Psoas muscle (tissue), 8 donors: ENCODE data around the gene SNN. TPM values are rescaled to one million over a fixed set of nuclear protein-coding genes. Genes with fewer than 3 reads are reported as not detected.

ENCODE experiments used
- ATAC-seq, 4 donors: fragments of 200-7000 bp; cut with Tn5 transposase; one replicate each; pipeline ENCODE4 v1.9.1; 2020; ENCODE audit warnings: moderate library complexity in 3 of 4, mild to moderate bottlenecking in 2 of 4
- DNase-seq, 2 donors: peaks; one replicate each; pipeline ENCODE4 v3.0.0-alpha.2; 2020
- H3K27ac ChIP-seq: fragments of 200-600 bp; one replicate; pipeline ENCODE4 v1.8.0; 2022
- H3K27me3 ChIP-seq, 3 donors: fragments of 200-600 bp in 1 of 3; one replicate each; pipeline versions ENCODE4 v1.6.1 to v1.8.0; 2013 to 2022; ENCODE audit warnings: low read length in 2 of 3, mild to moderate bottlenecking in 2 of 3, moderate library complexity in 1 of 3; ENCODE audit not compliant: insufficient read depth in 3 of 3
- H3K36me3 ChIP-seq, 2 donors: fragments of 200-600 bp in 1 of 2; one replicate each; pipeline versions ENCODE4 v1.6.1 to v1.8.0; 2013 to 2022; ENCODE audit warnings: low read depth in 1 of 2, mild to moderate bottlenecking in 1 of 2, moderate library complexity in 1 of 2; ENCODE audit not compliant: insufficient read depth in 1 of 2
- H3K4me1 ChIP-seq: fragments of 200-600 bp; one replicate; pipeline ENCODE4 v1.8.0; 2022
- H3K4me3 ChIP-seq: fragments of 200-600 bp; one replicate; pipeline ENCODE4 v1.8.0; 2022; ENCODE audit warnings: mild to moderate bottlenecking
- H3K9me3 ChIP-seq: fragments of 200-600 bp; one replicate; pipeline ENCODE4 v1.8.0; 2022
- CTCF ChIP-seq: fragments of 200-600 bp; IDR thresholded peaks from one replicate; pipeline ENCODE4 v1.8.0; 2022; ENCODE audit warnings: antibody characterized with exemption
- WGBS, 3 donors: extraction: QIAGEN DNeasy Blood & Tissue Kit; methylation state at CpG; one replicate each; pipeline versions ENCODE4 v1.1.6 to v1.1.7; 2013; 5-methylcytosine and 5-hydroxymethylcytosine counted together
- intact Hi-C, 2 donors: fragments of 100-400 bp; cut with DNase I; formaldehyde crosslinking; loops; one replicate each; pipeline versions ENCODE4 v1.11.0 to v1.14.2; 2022
- polyA plus RNA-seq, 3 donors: library from polyadenylated mRNA; stranded (reverse); fragments of 200-250 nt; gene quantifications; one replicate each; pipeline ENCODE4 v1.2.3, GENCODE V29; 2013
- total RNA-seq, 4 donors: library from RNA; stranded (reverse); fragmentation: NEBNext Ultra II Directional in 2 of 4; extraction: Animal tissue kit (Norgen Biotek cat#: 25700) in 2 of 4; gene quantifications; one replicate each; pipeline versions ENCODE4 v1.2.1 to v1.2.4, GENCODE V29; 2021 to 2023
- donor health status: healthy with polysubstance abuse.
- donor health status: DM: no; HTN: no; CAD: no; lungs with moderate emphysema.
- donor health status: Bipolar disorder and iron deficiency.
- donor health status: healthy.
- donor health status: DM: yes; HTN: yes; CAD: no.
- donor health status: DM: no; HTN: no; CAD: no.
- donor health status: DM: no; HTN: no; CAD: no.
- donor health status: DM: yes; HTN: yes; CAD: no.

SNN gene
- total and polyA plus RNA-seq, 7 donors: 30.3 to 152 (median 100) TPM

GRCh38 chr16:11697319-11697718 lies 29.1 kb downstream of the SNN start:
- TF ChIP-seq CTCF: no peak
- peaks cover 7% of the 10 kb centered on the region for H3K4me1 ChIP-seq
- ATAC-seq (no peak), DNase-seq (no peak)
- no peaks in the 10 kb centered on the region for H3K27me3 ChIP-seq
- H3K36me3 ChIP-seq: peaks cover 9 to 76% of the 10 kb centered on the region in 2 donors
- H3K4me3 ChIP-seq: no peak overlapping the region
- H3K9me3 ChIP-seq: no peaks in the 10 kb centered on the region
- 89 to 94% (median 94%) methylated on average over 12 of the region's 12 CpGs for WGBS, 3 donors
- no peak overlapping the region for H3K27ac ChIP-seq
- intact Hi-C loops: no loop called here

- no peak overlapping the region for H3K4me3 ChIP-seq
- H3K27ac ChIP-seq: no peak overlapping the region
- ATAC-seq (peak; percentile 15 to 61 (median 42)), DNase-seq (no peak)
- peaks cover 9 to 77% of the 10 kb centered on the region in 2 donors for H3K36me3 ChIP-seq
- H3K4me1 ChIP-seq: peaks cover 7% of the 10 kb centered on the region
- no peaks in the 10 kb centered on the region for H3K9me3 ChIP-seq
- intact Hi-C loops: no loop called here
- no peak for TF ChIP-seq CTCF
- H3K27me3 ChIP-seq: no peaks in the 10 kb centered on the region
- WGBS, 3 donors: 71 to 77% (median 74%) methylated on average over 7 of the region's 7 CpGs
Measured at GRCh38 chr16:11698271-11698689, 30.0 kb downstream of the SNN start.

- no peak overlapping the region for H3K4me3 ChIP-seq
- H3K27ac ChIP-seq: no peak overlapping the region
- DNase-seq: no peak
- no peak for TF ChIP-seq CTCF
- no peaks in the 10 kb centered on the region for H3K27me3 ChIP-seq
- no peak for ATAC-seq
- 82 to 93% (median 89%) methylated on average over 10 of the region's 10 CpGs for WGBS, 3 donors
- H3K4me1 ChIP-seq: peaks cover 9% of the 10 kb centered on the region
- no peaks in the 10 kb centered on the region for H3K9me3 ChIP-seq
- intact Hi-C loops: no loop called here
- peaks cover 9 to 81% of the 10 kb centered on the region in 2 donors for H3K36me3 ChIP-seq
Measured at GRCh38 chr16:11699234-11699894, 31.1 kb downstream of the SNN start.

GRCh38 chr16:11700264-11701029 lies 32.2 kb downstream of the SNN start:
- WGBS, 3 donors: 78 to 88% (median 83%) methylated on average over 9 of the region's 9 CpGs
- H3K36me3 ChIP-seq: peaks cover 6 to 70% of the 10 kb centered on the region in 2 donors
- H3K27me3 ChIP-seq: no peaks in the 10 kb centered on the region
- no peak overlapping the region for H3K27ac ChIP-seq
- DNase-seq: no peak
- no peak for TF ChIP-seq CTCF
- peak in 3 of 4 donors; percentile 31 to 57 (median 48) for ATAC-seq
- no peaks in the 10 kb centered on the region for H3K9me3 ChIP-seq
- no peak overlapping the region for H3K4me3 ChIP-seq
- intact Hi-C loops: no loop called here
- H3K4me1 ChIP-seq: peaks cover 18% of the 10 kb centered on the region
